GM23338 (cell line): ENCODE data around the gene MAPK4. TPM values are rescaled to one million over a fixed set of nuclear protein-coding genes. Genes with fewer than 3 reads are reported as not detected.

Experiments
- ATAC-seq: fragments of 200-7000 bp; cut with Tn5 transposase; 3 replicates; pipeline ENCODE4 v1.9.1; 2020
- DNase-seq: peaks from one replicate; pipeline ENCODE4 v3.0.0-alpha.2; 2015; ENCODE audit warnings: low spot score
- H2AFZ ChIP-seq: fragments of 200-600 bp; sonication (generic); 2 replicates; pipeline ENCODE4 v1.8.0; 2016; ENCODE audit warnings: antibody characterized with exemption, mild to moderate bottlenecking, moderate library complexity
- H3F3A ChIP-seq: fragments of 200-600 bp; sonication (generic); replicated peaks from 2 replicates; pipeline ENCODE4 v1.8.0; 2017; ENCODE audit warnings: antibody characterized with exemption, mixed run types, low read depth
- H3K27ac ChIP-seq: fragments of 200-600 bp; sonication (generic); 2 replicates; pipeline ENCODE4 v1.6.1; 2016; ENCODE audit warnings: low read depth
- H3K27me3 ChIP-seq: fragments of 200-600 bp; sonication (generic); 2 replicates; pipeline ENCODE4 v1.8.0; 2016; ENCODE audit warnings: mild to moderate bottlenecking, mixed run types, moderate library complexity; ENCODE audit not compliant: insufficient read depth
- H3K36me3 ChIP-seq: fragments of 200-600 bp; sonication (generic); 2 replicates; pipeline ENCODE4 v1.8.0; 2016; ENCODE audit warnings: mild to moderate bottlenecking; ENCODE audit not compliant: insufficient read depth
- H3K4me1 ChIP-seq: fragments of 200-600 bp; sonication (generic); 2 replicates; pipeline ENCODE4 v1.8.0; 2016; ENCODE audit warnings: mild to moderate bottlenecking, moderate library complexity; ENCODE audit not compliant: insufficient read depth
- H3K4me2 ChIP-seq: fragments of 200-600 bp; sonication (generic); 2 replicates; pipeline ENCODE4 v1.7.1; 2017; ENCODE audit warnings: mixed run types
- H3K4me3 ChIP-seq: fragments of 200-600 bp; sonication (generic); 2 replicates; pipeline ENCODE4 v1.6.1; 2016; ENCODE audit warnings: mixed run types
- H3K79me2 ChIP-seq: fragments of 200-600 bp; sonication (generic); replicated peaks from 2 replicates; pipeline ENCODE4 v1.8.0; 2017; ENCODE audit warnings: mild to moderate bottlenecking; ENCODE audit not compliant: insufficient read depth
- H3K9me2 ChIP-seq: fragments of 200-600 bp; sonication (generic); 2 replicates; pipeline ENCODE4 v1.8.0; 2017; ENCODE audit not compliant: insufficient read depth
- H4K20me1 ChIP-seq: fragments of 200-600 bp; sonication (generic); replicated peaks from 2 replicates; pipeline ENCODE4 v1.8.0; 2017; ENCODE audit warnings: mild to moderate bottlenecking; ENCODE audit not compliant: insufficient read depth
- H3K27ac Mint-ChIP-seq: 2 replicates; pipeline ENCODE4 v1.8.0; 2020; ENCODE audit warnings: inconsistent platforms, mild to moderate bottlenecking, moderate library complexity, mixed read lengths
- H3K27me3 Mint-ChIP-seq: 3 replicates; pipeline ENCODE4 v1.8.0; 2022; ENCODE audit warnings: low read depth, mild to moderate bottlenecking, moderate library complexity, mixed read lengths, inconsistent platforms; ENCODE audit not compliant: insufficient read depth, poor library complexity
- H3K36me3 Mint-ChIP-seq: 3 replicates; pipeline ENCODE4 v1.8.0; 2021; ENCODE audit warnings: low read depth, mild to moderate bottlenecking, inconsistent platforms, moderate library complexity, mixed read lengths
- H3K4me1 Mint-ChIP-seq: 3 replicates; pipeline ENCODE4 v1.8.0; 2020; ENCODE audit warnings: mild to moderate bottlenecking, inconsistent platforms, mixed read lengths
- H3K4me3 Mint-ChIP-seq: 3 replicates; pipeline ENCODE4 v1.8.0; 2021; ENCODE audit warnings: moderate library complexity, mild to moderate bottlenecking, inconsistent platforms, mixed read lengths
- H3K9me3 Mint-ChIP-seq: 3 replicates; pipeline ENCODE4 v1.8.0; 2020; ENCODE audit warnings: moderate library complexity, mild to moderate bottlenecking, inconsistent platforms, mixed read lengths
- CREB1 ChIP-seq: fragments of 250-450 bp; sonication (Bioruptor Pico); IDR thresholded peaks from 2 replicates; pipeline ENCODE4 v1.5.0; 2020; ENCODE audit warnings: low read depth, mild to moderate bottlenecking, moderate library complexity
- EZH2 ChIP-seq: fragments of 200-600 bp; sonication (generic); IDR thresholded peaks from one replicate; pipeline ENCODE4 v1.8.0; 2017; ENCODE audit warnings: antibody characterized with exemption, mild to moderate bottlenecking, low read depth; ENCODE audit not compliant: unreplicated experiment
- EZH2phosphoT487 ChIP-seq: fragments of 200-600 bp; sonication (generic); IDR thresholded peaks from one replicate; pipeline ENCODE4 v1.8.1; 2018; ENCODE audit warnings: antibody characterized with exemption; ENCODE audit not compliant: unreplicated experiment
- JUNB ChIP-seq: IDR thresholded peaks from one replicate; pipeline ENCODE4 v1.6.1; 2016; ENCODE audit warnings: antibody characterized with exemption; ENCODE audit not compliant: unreplicated experiment
- NANOG ChIP-seq: IDR thresholded peaks from 2 replicates; pipeline ENCODE4 v1.6.1; 2016; ENCODE audit warnings: antibody characterized with exemption, borderline replicate concordance
- POLR2AphosphoS5 ChIP-seq: IDR thresholded peaks from 2 replicates; pipeline ENCODE4 v1.6.1; 2016; ENCODE audit warnings: antibody characterized with exemption, low read depth
- STAT1 ChIP-seq: IDR thresholded peaks from one replicate; pipeline ENCODE4 v1.6.1; 2016; ENCODE audit warnings: antibody characterized with exemption; ENCODE audit not compliant: unreplicated experiment
- ZNF114 ChIP-seq: fragments of 250-450 bp; sonication (Bioruptor Pico); IDR thresholded peaks from 2 replicates; pipeline ENCODE4 v1.5.0; 2020; ENCODE audit warnings: mild to moderate bottlenecking, moderate library complexity
- ZNF331 ChIP-seq: fragments of 250-450 bp; sonication (Bioruptor Pico); IDR thresholded peaks from 2 replicates; pipeline ENCODE4 v1.5.0; 2020; ENCODE audit warnings: low read depth, mild to moderate bottlenecking, moderate library complexity
- polyA plus RNA-seq: library from polyadenylated mRNA; unstranded; fragments of >200 nt; fragmentation: Nextera tagmentation; extraction: Ambion mirVana; gene quantifications from 2 replicates; pipeline ENCODE4 v1.2.1, GENCODE V29; 2016
- total RNA-seq: library from RNA; depleted of rRNA; stranded (reverse); fragments of >200 nt; shearing (Covaris generic); gene quantifications from 2 replicates; pipeline ENCODE4 v1.2.3, GENCODE V29; 2014
- TF ChIP-seq, protein P1 (sequence below), 2 experiments: fragments of 200-600 bp in 1 of 2; sonication (generic) in 1 of 2; conservative IDR thresholded peaks; 2 replicates each; pipeline versions ENCODE4 v1.5.1 to v1.6.1; 2016 to 2017; ENCODE audit warnings: antibody characterized with exemption in 2 of 2, low read depth in 2 of 2, mild to moderate bottlenecking in 2 of 2, moderate library complexity in 1 of 2
- TF ChIP-seq, protein P2 (sequence below): IDR thresholded peaks from 2 replicates; pipeline ENCODE4 v1.6.1; 2016; ENCODE audit warnings: antibody characterized with exemption
- TF ChIP-seq, protein P3 (sequence below): fragments of 250-450 bp; sonication (Bioruptor Pico); IDR thresholded peaks from 2 replicates; pipeline ENCODE4 v1.5.0; 2020; ENCODE audit warnings: mild to moderate bottlenecking, moderate library complexity
- TF ChIP-seq, protein P4 (sequence below): IDR thresholded peaks from one replicate; pipeline ENCODE4 v1.6.1; 2018; ENCODE audit warnings: antibody characterized with exemption; ENCODE audit not compliant: unreplicated experiment

MAPK4 gene
- total and polyA plus RNA-seq, 2 experiments from 2014 or later, result 1.3 to 4.4 TPM

DNA sequence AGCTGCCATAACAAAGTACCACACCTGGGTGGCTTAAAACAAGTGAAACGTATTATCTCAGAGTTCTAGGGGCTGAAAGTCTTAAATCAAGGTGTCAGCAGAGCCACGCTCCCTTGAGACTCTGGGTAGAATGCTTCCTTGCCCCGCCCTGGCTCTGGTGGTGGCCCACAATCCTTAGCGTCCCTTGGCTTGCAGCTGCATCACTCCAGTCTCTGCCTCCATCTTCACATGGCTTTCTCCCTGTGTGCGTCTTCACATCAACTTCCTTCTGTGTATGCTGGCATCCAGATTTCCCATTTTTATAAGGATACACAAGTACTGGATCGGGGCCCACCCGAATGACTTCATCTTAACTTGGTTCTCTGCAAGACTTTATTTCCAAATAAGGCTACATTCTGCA lies 197.5 kb downstream of the MAPK4 start:
- peaks cover 6% of the 10 kb centered on the region for H3K27me3 Mint-ChIP-seq
- no peaks in the 10 kb centered on the region for H3K27me3 ChIP-seq
- H4K20me1 ChIP-seq, result no peaks in the 10 kb centered on the region
- H3K36me3 ChIP-seq, result no peaks in the 10 kb centered on the region
- peak overlapping the region; percentile 85 for H2AFZ ChIP-seq
- H3K4me3 ChIP-seq, result no peak overlapping the region
- peaks cover 6% of the 10 kb centered on the region; the same call in 2 of the 3 replicates for H3K9me3 Mint-ChIP-seq
- peaks cover 3% of the 10 kb centered on the region; the same call in 1 of the 2 replicates for H3K9me2 ChIP-seq
- H3K79me2 ChIP-seq, result no peaks in the 10 kb centered on the region
- H3K27ac ChIP-seq, result no peak overlapping the region
- H3K4me2 ChIP-seq, result no peak overlapping the region
- H3K4me1 ChIP-seq, result no peaks in the 10 kb centered on the region
- no peaks in the 10 kb centered on the region for H3F3A ChIP-seq
- H3K4me1 Mint-ChIP-seq, result no peaks in the 10 kb centered on the region
- TF ChIP-seq POLR2AphosphoS5 (no peak), JUNB (no peak), ZNF331 (CRISPR knock-in tag) (no peak), NANOG (no peak), EZH2phosphoT487 (no peak), STAT1 (no peak), EZH2 (no peak), CREB1 (CRISPR knock-in tag) (no peak), ZNF114 (no peak)
- TF ChIP-seq, protein P1, sequence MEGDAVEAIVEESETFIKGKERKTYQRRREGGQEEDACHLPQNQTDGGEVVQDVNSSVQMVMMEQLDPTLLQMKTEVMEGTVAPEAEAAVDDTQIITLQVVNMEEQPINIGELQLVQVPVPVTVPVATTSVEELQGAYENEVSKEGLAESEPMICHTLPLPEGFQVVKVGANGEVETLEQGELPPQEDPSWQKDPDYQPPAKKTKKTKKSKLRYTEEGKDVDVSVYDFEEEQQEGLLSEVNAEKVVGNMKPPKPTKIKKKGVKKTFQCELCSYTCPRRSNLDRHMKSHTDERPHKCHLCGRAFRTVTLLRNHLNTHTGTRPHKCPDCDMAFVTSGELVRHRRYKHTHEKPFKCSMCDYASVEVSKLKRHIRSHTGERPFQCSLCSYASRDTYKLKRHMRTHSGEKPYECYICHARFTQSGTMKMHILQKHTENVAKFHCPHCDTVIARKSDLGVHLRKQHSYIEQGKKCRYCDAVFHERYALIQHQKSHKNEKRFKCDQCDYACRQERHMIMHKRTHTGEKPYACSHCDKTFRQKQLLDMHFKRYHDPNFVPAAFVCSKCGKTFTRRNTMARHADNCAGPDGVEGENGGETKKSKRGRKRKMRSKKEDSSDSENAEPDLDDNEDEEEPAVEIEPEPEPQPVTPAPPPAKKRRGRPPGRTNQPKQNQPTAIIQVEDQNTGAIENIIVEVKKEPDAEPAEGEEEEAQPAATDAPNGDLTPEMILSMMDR (conservative IDR thresholded peaks at IDR 0.05; ENCODE audit: low read depth in 2 of 2), result no peak
- TF ChIP-seq, protein P2, sequence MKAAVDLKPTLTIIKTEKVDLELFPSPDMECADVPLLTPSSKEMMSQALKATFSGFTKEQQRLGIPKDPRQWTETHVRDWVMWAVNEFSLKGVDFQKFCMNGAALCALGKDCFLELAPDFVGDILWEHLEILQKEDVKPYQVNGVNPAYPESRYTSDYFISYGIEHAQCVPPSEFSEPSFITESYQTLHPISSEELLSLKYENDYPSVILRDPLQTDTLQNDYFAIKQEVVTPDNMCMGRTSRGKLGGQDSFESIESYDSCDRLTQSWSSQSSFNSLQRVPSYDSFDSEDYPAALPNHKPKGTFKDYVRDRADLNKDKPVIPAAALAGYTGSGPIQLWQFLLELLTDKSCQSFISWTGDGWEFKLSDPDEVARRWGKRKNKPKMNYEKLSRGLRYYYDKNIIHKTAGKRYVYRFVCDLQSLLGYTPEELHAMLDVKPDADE, result no peak
- TF ChIP-seq, protein P3, sequence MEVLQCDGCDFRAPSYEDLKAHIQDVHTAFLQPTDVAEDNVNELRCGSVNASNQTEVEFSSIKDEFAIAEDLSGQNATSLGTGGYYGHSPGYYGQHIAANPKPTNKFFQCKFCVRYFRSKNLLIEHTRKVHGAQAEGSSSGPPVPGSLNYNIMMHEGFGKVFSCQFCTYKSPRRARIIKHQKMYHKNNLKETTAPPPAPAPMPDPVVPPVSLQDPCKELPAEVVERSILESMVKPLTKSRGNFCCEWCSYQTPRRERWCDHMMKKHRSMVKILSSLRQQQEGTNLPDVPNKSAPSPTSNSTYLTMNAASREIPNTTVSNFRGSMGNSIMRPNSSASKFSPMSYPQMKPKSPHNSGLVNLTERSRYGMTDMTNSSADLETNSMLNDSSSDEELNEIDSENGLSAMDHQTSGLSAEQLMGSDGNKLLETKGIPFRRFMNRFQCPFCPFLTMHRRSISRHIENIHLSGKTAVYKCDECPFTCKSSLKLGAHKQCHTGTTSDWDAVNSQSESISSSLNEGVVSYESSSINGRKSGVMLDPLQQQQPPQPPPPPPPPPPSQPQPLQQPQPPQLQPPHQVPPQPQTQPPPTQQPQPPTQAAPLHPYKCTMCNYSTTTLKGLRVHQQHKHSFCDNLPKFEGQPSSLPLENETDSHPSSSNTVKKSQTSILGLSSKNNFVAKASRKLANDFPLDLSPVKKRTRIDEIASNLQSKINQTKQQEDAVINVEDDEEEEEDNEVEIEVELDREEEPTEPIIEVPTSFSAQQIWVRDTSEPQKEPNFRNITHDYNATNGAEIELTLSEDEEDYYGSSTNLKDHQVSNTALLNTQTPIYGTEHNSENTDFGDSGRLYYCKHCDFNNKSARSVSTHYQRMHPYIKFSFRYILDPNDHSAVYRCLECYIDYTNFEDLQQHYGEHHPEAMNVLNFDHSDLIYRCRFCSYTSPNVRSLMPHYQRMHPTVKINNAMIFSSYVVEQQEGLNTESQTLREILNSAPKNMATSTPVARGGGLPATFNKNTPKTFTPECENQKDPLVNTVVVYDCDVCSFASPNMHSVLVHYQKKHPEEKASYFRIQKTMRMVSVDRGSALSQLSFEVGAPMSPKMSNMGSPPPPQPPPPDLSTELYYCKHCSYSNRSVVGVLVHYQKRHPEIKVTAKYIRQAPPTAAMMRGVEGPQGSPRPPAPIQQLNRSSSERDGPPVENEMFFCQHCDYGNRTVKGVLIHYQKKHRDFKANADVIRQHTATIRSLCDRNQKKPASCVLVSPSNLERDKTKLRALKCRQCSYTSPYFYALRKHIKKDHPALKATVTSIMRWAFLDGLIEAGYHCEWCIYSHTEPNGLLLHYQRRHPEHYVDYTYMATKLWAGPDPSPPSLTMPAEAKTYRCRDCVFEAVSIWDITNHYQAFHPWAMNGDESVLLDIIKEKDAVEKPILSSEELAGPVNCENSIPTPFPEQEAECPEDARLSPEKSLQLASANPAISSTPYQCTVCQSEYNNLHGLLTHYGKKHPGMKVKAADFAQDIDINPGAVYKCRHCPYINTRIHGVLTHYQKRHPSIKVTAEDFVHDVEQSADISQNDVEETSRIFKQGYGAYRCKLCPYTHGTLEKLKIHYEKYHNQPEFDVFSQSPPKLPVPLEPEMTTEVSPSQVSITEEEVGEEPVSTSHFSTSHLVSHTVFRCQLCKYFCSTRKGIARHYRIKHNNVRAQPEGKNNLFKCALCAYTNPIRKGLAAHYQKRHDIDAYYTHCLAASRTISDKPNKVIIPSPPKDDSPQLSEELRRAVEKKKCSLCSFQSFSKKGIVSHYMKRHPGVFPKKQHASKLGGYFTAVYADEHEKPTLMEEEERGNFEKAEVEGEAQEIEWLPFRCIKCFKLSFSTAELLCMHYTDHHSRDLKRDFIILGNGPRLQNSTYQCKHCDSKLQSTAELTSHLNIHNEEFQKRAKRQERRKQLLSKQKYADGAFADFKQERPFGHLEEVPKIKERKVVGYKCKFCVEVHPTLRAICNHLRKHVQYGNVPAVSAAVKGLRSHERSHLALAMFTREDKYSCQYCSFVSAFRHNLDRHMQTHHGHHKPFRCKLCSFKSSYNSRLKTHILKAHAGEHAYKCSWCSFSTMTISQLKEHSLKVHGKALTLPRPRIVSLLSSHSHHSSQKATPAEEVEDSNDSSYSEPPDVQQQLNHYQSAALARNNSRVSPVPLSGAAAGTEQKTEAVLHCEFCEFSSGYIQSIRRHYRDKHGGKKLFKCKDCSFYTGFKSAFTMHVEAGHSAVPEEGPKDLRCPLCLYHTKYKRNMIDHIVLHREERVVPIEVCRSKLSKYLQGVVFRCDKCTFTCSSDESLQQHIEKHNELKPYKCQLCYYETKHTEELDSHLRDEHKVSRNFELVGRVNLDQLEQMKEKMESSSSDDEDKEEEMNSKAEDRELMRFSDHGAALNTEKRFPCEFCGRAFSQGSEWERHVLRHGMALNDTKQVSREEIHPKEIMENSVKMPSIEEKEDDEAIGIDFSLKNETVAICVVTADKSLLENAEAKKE (CRISPR knock-in tag), result no peak
- TF ChIP-seq, protein P4, sequence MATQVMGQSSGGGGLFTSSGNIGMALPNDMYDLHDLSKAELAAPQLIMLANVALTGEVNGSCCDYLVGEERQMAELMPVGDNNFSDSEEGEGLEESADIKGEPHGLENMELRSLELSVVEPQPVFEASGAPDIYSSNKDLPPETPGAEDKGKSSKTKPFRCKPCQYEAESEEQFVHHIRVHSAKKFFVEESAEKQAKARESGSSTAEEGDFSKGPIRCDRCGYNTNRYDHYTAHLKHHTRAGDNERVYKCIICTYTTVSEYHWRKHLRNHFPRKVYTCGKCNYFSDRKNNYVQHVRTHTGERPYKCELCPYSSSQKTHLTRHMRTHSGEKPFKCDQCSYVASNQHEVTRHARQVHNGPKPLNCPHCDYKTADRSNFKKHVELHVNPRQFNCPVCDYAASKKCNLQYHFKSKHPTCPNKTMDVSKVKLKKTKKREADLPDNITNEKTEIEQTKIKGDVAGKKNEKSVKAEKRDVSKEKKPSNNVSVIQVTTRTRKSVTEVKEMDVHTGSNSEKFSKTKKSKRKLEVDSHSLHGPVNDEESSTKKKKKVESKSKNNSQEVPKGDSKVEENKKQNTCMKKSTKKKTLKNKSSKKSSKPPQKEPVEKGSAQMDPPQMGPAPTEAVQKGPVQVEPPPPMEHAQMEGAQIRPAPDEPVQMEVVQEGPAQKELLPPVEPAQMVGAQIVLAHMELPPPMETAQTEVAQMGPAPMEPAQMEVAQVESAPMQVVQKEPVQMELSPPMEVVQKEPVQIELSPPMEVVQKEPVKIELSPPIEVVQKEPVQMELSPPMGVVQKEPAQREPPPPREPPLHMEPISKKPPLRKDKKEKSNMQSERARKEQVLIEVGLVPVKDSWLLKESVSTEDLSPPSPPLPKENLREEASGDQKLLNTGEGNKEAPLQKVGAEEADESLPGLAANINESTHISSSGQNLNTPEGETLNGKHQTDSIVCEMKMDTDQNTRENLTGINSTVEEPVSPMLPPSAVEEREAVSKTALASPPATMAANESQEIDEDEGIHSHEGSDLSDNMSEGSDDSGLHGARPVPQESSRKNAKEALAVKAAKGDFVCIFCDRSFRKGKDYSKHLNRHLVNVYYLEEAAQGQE, result no peak
- H3K4me3 Mint-ChIP-seq, result no peak overlapping the region
- H3K36me3 Mint-ChIP-seq, result no peaks in the 10 kb centered on the region
- ATAC-seq (no peak), DNase-seq (no peak)
- no peak overlapping the region for H3K27ac Mint-ChIP-seq
